Lung (tissue), 12 donors: ENCODE data around the gene ADH4. TPM values are rescaled to one million over a fixed set of nuclear protein-coding genes. Genes with fewer than 3 reads are reported as not detected.

ENCODE experiments used
- ATAC-seq: fragments of 200-7000 bp; cut with Tn5 transposase; one replicate; pipeline ENCODE4 v1.9.1; 2020; ENCODE audit warnings: moderate number of reproducible peaks; ENCODE audit not compliant: insufficient read depth, low FRiP score
- DNase-seq, 3 donors: peaks; one replicate each; pipeline ENCODE4 v3.0.0-alpha.2; 2013 to 2017
- H3K27ac ChIP-seq, 2 donors: one replicate each; pipeline ENCODE4 v1.5.1; 2013; ENCODE audit warnings: mild to moderate bottlenecking in 2 of 2, moderate library complexity in 2 of 2, control low read depth in 1 of 2, inconsistent platforms in 1 of 2, low read depth in 1 of 2, low read length in 1 of 2
- H3K27me3 ChIP-seq, 3 donors: one replicate each; pipeline ENCODE4 v1.5.1; 2013; ENCODE audit warnings: low read length in 2 of 3; ENCODE audit not compliant: control insufficient read depth in 3 of 3, insufficient read depth in 3 of 3
- H3K36me3 ChIP-seq, 4 donors: one replicate each; pipeline ENCODE4 v1.5.1; 2013; ENCODE audit warnings: low read length in 4 of 4, mild to moderate bottlenecking in 1 of 4, moderate library complexity in 1 of 4; ENCODE audit not compliant: control insufficient read depth in 4 of 4, insufficient read depth in 4 of 4
- H3K4me1 ChIP-seq, 5 donors: one replicate each; pipeline ENCODE4 v1.5.1; 2013; ENCODE audit warnings: low read length in 5 of 5, mild to moderate bottlenecking in 2 of 5, moderate library complexity in 1 of 5; ENCODE audit not compliant: control insufficient read depth in 5 of 5, insufficient read depth in 5 of 5
- H3K4me3 ChIP-seq: one replicate; pipeline ENCODE4 v1.5.1; 2013; ENCODE audit warnings: mild to moderate bottlenecking, control low read depth, moderate library complexity
- H3K9ac ChIP-seq, 2 donors: one replicate each; pipeline ENCODE4 v1.5.1; 2013; ENCODE audit warnings: low read length in 2 of 2, control low read depth in 1 of 2; ENCODE audit not compliant: insufficient read depth in 1 of 2
- H3K9me3 ChIP-seq, 4 donors: one replicate each; pipeline ENCODE4 v1.5.1; 2013; ENCODE audit warnings: low read length in 3 of 4, mild to moderate bottlenecking in 1 of 4, moderate library complexity in 1 of 4; ENCODE audit not compliant: control insufficient read depth in 4 of 4, insufficient read depth in 3 of 4
- CTCF ChIP-seq: IDR thresholded peaks from 2 replicates; pipeline ENCODE4 v1.5.1; 2012; ENCODE audit warnings: mild to moderate bottlenecking; ENCODE audit errors: control extremely low read depth, extremely low read depth
- WGBS, 2 donors: extraction: QIAGEN DNeasy Blood & Tissue Kit; methylation state at CpG; one replicate each; pipeline ENCODE4 v1.1.7; 2013; 5-methylcytosine and 5-hydroxymethylcytosine counted together
- polyA plus RNA-seq, 2 donors: library from polyadenylated mRNA; stranded (reverse); fragments of 200-250 nt; gene quantifications; one replicate each; pipeline ENCODE4 v1.2.1, GENCODE V29; 2013
- total RNA-seq, 2 donors: library from RNA; depleted of rRNA in 1 of 2; stranded (reverse); fragments of >200 nt in 1 of 2; gene quantifications; one replicate each; pipeline ENCODE4 v1.2.1, GENCODE V29; 2014 to 2021
- donor health status: control.
- donor health status: control.
- donor health status: Bipolar disorder and iron deficiency.
- donor health status: healthy.
- donor health status: DM: yes; HTN: yes; CAD: no.

Gene ADH4
- total and polyA plus RNA-seq, 4 donors, result 0.12 to 0.68 (median 0.17) TPM

- ATAC-seq, result no peak
Observed at GRCh38 chr4:99154658-99155342, 10.7 kb upstream of the ADH4 start.

GRCh38 chr4:99151995-99152394 is 7.9 kb upstream of the ADH4 start:
- Histone ChIP-seq H3K27ac (no peak overlapping the region), H3K4me1 (peaks cover 0 to 1% (median 0%) of the 10 kb centered on the region in 5 donors), H3K4me3 (no peak overlapping the region), H3K9me3 (no peaks in the 10 kb centered on the region), H3K9ac (no peak overlapping the region), H3K36me3 (no peaks in the 10 kb centered on the region), H3K27me3 (no peaks in the 10 kb centered on the region)
- ATAC-seq, result no peak
- WGBS, 2 donors, result 2 to 42% methylated on average over 1 of the region's 1 CpG
- no peak for DNase-seq
- no peak for TF ChIP-seq CTCF

More at GRCh38 chr4:99154658-99155342, 10.7 kb upstream of the ADH4 start:
- Histone ChIP-seq H3K9me3 (no peaks in the 10 kb centered on the region), H3K27ac (no peak overlapping the region), H3K36me3 (no peaks in the 10 kb centered on the region), H3K9ac (no peak overlapping the region), H3K4me1 (peaks cover 0 to 6% (median 0%) of the 10 kb centered on the region in 5 donors), H3K27me3 (no peaks in the 10 kb centered on the region), H3K4me3 (no peak overlapping the region)
- TF ChIP-seq CTCF, result no peak
- WGBS, 2 donors, result 93 to 94% methylated on average over 4 of the region's 4 CpGs
- DNase-seq, result no peak

GRCh38 chr4:99151452-99151851 is 7.4 kb upstream of the ADH4 start:
- ATAC-seq (no peak), DNase-seq (no peak)
- no peak overlapping the region for H3K27ac ChIP-seq
- no peak overlapping the region for H3K9ac ChIP-seq
- H3K9me3 ChIP-seq, result no peaks in the 10 kb centered on the region
- no peak for TF ChIP-seq CTCF
- H3K27me3 ChIP-seq, result no peaks in the 10 kb centered on the region
- H3K36me3 ChIP-seq, result no peaks in the 10 kb centered on the region
- no peak overlapping the region for H3K4me3 ChIP-seq
- 94 to 96% methylated on average over 3 of the region's 3 CpGs for WGBS, 2 donors
- H3K4me1 ChIP-seq, result no peaks in the 10 kb centered on the region

- no peaks in the 10 kb centered on the region for H3K27me3 ChIP-seq
- H3K4me3 ChIP-seq, result no peak overlapping the region
- ATAC-seq (no peak), DNase-seq (no peak)
- WGBS, 2 donors, result 48 to 85% methylated on average over 1 to 2 of the region's 6 CpGs
- H3K27ac ChIP-seq, result no peak overlapping the region
- no peaks in the 10 kb centered on the region for H3K4me1 ChIP-seq
- no peaks in the 10 kb centered on the region for H3K36me3 ChIP-seq
- TF ChIP-seq CTCF, result no peak
- H3K9me3 ChIP-seq, result no peaks in the 10 kb centered on the region
- no peak overlapping the region for H3K9ac ChIP-seq
Observed at GRCh38 chr4:99149426-99150019, 5.4 kb upstream of the ADH4 start.
